A549 (cell line): ENCODE data around the gene NEK8. TPM values are rescaled to one million over a fixed set of nuclear protein-coding genes. Genes with fewer than 3 reads are reported as not detected.

ENCODE experiments used
- ATAC-seq, 2 experiments: fragments of 200-7000 bp in 1 of 2; fragments of >200 bp in 1 of 2; cut with Nextera tagmentation in 1 of 2; cut with Tn5 transposase in 1 of 2; 3 replicates each; pipeline versions ENCODE4 v1.8.0 to v1.9.1; 2018 to 2020; ENCODE audit warnings: mild to moderate bottlenecking in 1 of 2, moderate library complexity in 1 of 2
- CTCF ChIA-PET: fragments of 300-600 bp; sonication (Branson Sonifier 250); formaldehyde crosslinking; extraction: SDS; loops from one replicate; lab custom pipeline; 2021; ENCODE audit warnings: antibody characterized with exemption, inconsistent platforms; lab: Yijun Ruan, JAX
- POLR2A ChIA-PET: fragments of 350-600 bp; formaldehyde crosslinking; extraction: SDS; loops from one replicate; lab custom pipeline; 2021; ENCODE audit warnings: antibody characterized with exemption, inconsistent platforms; lab: Yijun Ruan, JAX
- DNase-seq, 2 experiments: peaks; one replicate each; pipeline versions ENCODE4 v3.0.0 to v3.0.0-alpha.2; 2011 to 2016; ENCODE audit warnings: low read depth in 1 of 2, low spot score in 1 of 2
- FAIRE-seq: peaks from 2 replicates; lab custom pipeline; 2011; peaks lifted over from hg19 to GRCh38; lab: Jason Lieb, UNC
- H3K27ac ChIP-seq, 2 experiments: fragments of >200 bp; sonication (Bioruptor Twin); formaldehyde crosslinking; 3 replicates each; pipeline ENCODE4 v1.5.1; 2016 to 2017
- H3K4me1 ChIP-seq: fragments of >200 bp; sonication (Bioruptor Twin); formaldehyde crosslinking; 3 replicates; pipeline ENCODE4 v1.6.1; 2016
- H3K4me2 ChIP-seq: fragments of >200 bp; sonication (Bioruptor Twin); formaldehyde crosslinking; 3 replicates; pipeline ENCODE4 v1.6.1; 2016
- H3K4me3 ChIP-seq: fragments of >200 bp; sonication (Bioruptor Twin); formaldehyde crosslinking; 3 replicates; pipeline ENCODE4 v1.5.1; 2016
- H3K9me3 ChIP-seq: fragments of >200 bp; sonication (Bioruptor Twin); formaldehyde crosslinking; 3 replicates; pipeline ENCODE4 v1.6.1; 2016
- FOSL2 ChIP-seq, 2 experiments: fragments of 450-650 bp in 1 of 2; fragments of >200 bp in 1 of 2; sonication (Bioruptor Twin) in 1 of 2; formaldehyde crosslinking; IDR thresholded peaks; 2 replicates each; pipeline versions ENCODE4 v1.5.0 to v1.6.1; 2016 to 2020; ENCODE audit warnings: mild to moderate bottlenecking in 1 of 2, moderate library complexity in 1 of 2
- HMGXB4 ChIP-seq: fragments of 250-450 bp; sonication (Bioruptor Pico); IDR thresholded peaks from 2 replicates; pipeline ENCODE4 v1.5.0; 2021; ENCODE audit warnings: mild to moderate bottlenecking, moderate library complexity, borderline replicate concordance
- HOXA7 ChIP-seq: fragments of 250-450 bp; sonication (Bioruptor Pico); IDR thresholded peaks from 2 replicates; pipeline ENCODE4 v1.5.0; 2020; ENCODE audit warnings: mild to moderate bottlenecking, moderate library complexity
- HOXB13 ChIP-seq: fragments of 250-450 bp; sonication (Bioruptor Pico); IDR thresholded peaks from 2 replicates; pipeline ENCODE4 v1.5.0; 2020; ENCODE audit warnings: low read depth, mild to moderate bottlenecking, moderate library complexity
- JUN ChIP-seq, 2 experiments: fragments of >200 bp; sonication (Bioruptor Twin); formaldehyde crosslinking; IDR thresholded peaks; 2 replicates in 1 of 2; 3 replicates in 1 of 2; pipeline ENCODE4 v1.6.1; 2016 to 2017
- MAFK ChIP-seq: fragments of 450-650 bp; IDR thresholded peaks from 2 replicates; pipeline ENCODE4 v1.6.1; 2014; ENCODE audit not compliant: partially characterized antibody
- MAX ChIP-seq: IDR thresholded peaks from 2 replicates; pipeline ENCODE4 v1.6.1; 2012
- POLR2AphosphoS2 ChIP-seq: conservative IDR thresholded peaks from 2 replicates; pipeline ENCODE4 v1.6.1; 2012; ENCODE audit warnings: low read length, improper control_type of control experiment, inconsistent platforms
- ZFP36 ChIP-seq: fragments of 450-650 bp; IDR thresholded peaks from 2 replicates; pipeline ENCODE4 v1.6.1; 2014; ENCODE audit warnings: borderline replicate concordance; ENCODE audit not compliant: partially characterized antibody
- ZSCAN20 ChIP-seq: fragments of 250-450 bp; sonication (Bioruptor Pico); IDR thresholded peaks from 2 replicates; pipeline ENCODE4 v1.8.0; 2022; ENCODE audit warnings: mild to moderate bottlenecking, moderate library complexity
- WGBS: methylation state at CpG from one replicate; pipeline ENCODE4 v1.1.6; 2017; ENCODE audit errors: missing lambda C conversion rate; 5-methylcytosine and 5-hydroxymethylcytosine counted together
- polyA plus RNA-seq, 4 experiments: library from polyadenylated mRNA; depleted of rRNA in 3 of 4; stranded (reverse); fragments of >200 nt; fragmentation: RNase III in 1 of 4; extraction: RNeasy Plus Mini Kit Qiagen cat#74134 plus additional on column Dnase treatment in 1 of 4; gene quantifications; 2 replicates in 3 of 4; 3 replicates in 1 of 4; pipeline ENCODE4 v1.2.3, GENCODE V29; 2011 to 2017

NEK8 gene
- polyA plus RNA-seq, 2 of the 4 experiments (the other 2 are of a cell fraction), result 5.1 to 5.3 TPM

- ATAC-seq (peak in 1 of 2 experiments; percentile 1; a peak in 1 of 6 replicates), DNase-seq (no peak), FAIRE-seq (no peak)
- CTCF ChIA-PET, result interaction anchor here (0.7 to 22.6 kb wide), 5 partner anchors 9 to 153 kb away, joined by 3 to 977 read pairs (median 6); partner anchors contain the start of genes NEK8, RPL23A, TLCD1 and TRAF4
- POLR2A ChIA-PET, result interaction anchor here (1.3 kb wide), 1 partner anchor 29 kb away, joined by 6 read pairs; no protein-coding TSS in a partner anchor
- Histone ChIP-seq H3K4me2 (no peak overlapping the region), H3K9me3 (no peaks in the 10 kb centered on the region), H3K4me3 (no peak overlapping the region), H3K4me1 (peaks cover 8% of the 10 kb centered on the region), H3K27ac (no peak overlapping the region)
- TF ChIP-seq POLR2AphosphoS2 (peak; percentile 94), MAX (no peak)
- 84% methylated on average over 5 of the region's 5 CpGs for WGBS
Observed at GRCh38 chr17:28756049-28756804, 27.6 kb downstream of the NEK8 start.

- Histone ChIP-seq H3K4me3 (no peak overlapping the region), H3K4me2 (no peak overlapping the region), H3K27ac (no peak overlapping the region), H3K9me3 (no peaks in the 10 kb centered on the region), H3K4me1 (peaks cover 15% of the 10 kb centered on the region)
- ATAC-seq, result peak in 1 of 2 experiments; percentile 4; a peak in 1 of 6 replicates
- 92% methylated on average over 24 of the region's 32 CpGs for WGBS
- no peak for FAIRE-seq
- no peak for DNase-seq
- ChIA-PET CTCF (interaction anchor here (0.6 to 22.6 kb wide), 4 partner anchors 15 to 145 kb away, joined by 3 to 977 read pairs (median 4); partner anchors contain the start of genes NEK8, RPL23A and TLCD1), POLR2A (interaction anchor here (1.1 to 2.0 kb wide), 2 partner anchors 32 to 33 kb away, joined by 3 to 4 read pairs; partner anchors contain the start of gene TLCD1)
- TF ChIP-seq HMGXB4 (CRISPR knock-in tag) (no peak), JUN (IDR thresholded peaks at IDR 0.05) (no peak), MAFK (no peak), HOXB13 (CRISPR knock-in tag) (no peak), FOSL2 (IDR thresholded peaks at IDR 0.05) (no peak), FOSL2 (CRISPR knock-in tag; IDR thresholded peaks at IDR 0.05) (no peak), POLR2AphosphoS2 (peak; percentile 76), ZFP36 (no peak), HOXA7 (no peak)
Observed at GRCh38 chr17:28758411-28759121, 30.0 kb downstream of the NEK8 start.

GRCh38 chr17:28759256-28759865 is 30.8 kb downstream of the NEK8 start:
- TF ChIP-seq ZSCAN20 (CRISPR knock-in tag) (no peak), JUN (IDR thresholded peaks at IDR 0.05) (no peak)
- FAIRE-seq (no peak), ATAC-seq (peak in 1 of 2 experiments; percentile 9; a peak in 1 of 6 replicates), DNase-seq (no peak)
- no peaks in the 10 kb centered on the region for H3K9me3 ChIP-seq
- POLR2A ChIA-PET, result no interaction called here
- WGBS, result 94% methylated on average over 16 of the region's 18 CpGs
- no peak overlapping the region for H3K4me2 ChIP-seq
- CTCF ChIA-PET, result interaction anchor here (6.5 to 22.6 kb wide), 5 partner anchors 10 to 152 kb away, joined by 97 to 977 read pairs (median 244); partner anchors contain the start of genes DHRS13, FLOT2, NEK8 and RPL23A
- no peak overlapping the region for H3K27ac ChIP-seq
- H3K4me3 ChIP-seq, result no peak overlapping the region
- H3K4me1 ChIP-seq, result peaks cover 15% of the 10 kb centered on the region
